Neutrophil (primary cell): ENCODE measurements around the gene SH3GL1.

ENCODE experiments used
- H3K27ac ChIP-seq: fragments of 200-600 bp; sonication (generic); 2 replicates; pipeline ENCODE4 v1.5.1; 2016; ENCODE audit warnings: mild to moderate bottlenecking, moderate library complexity
- H3K27me3 ChIP-seq: fragments of 200-600 bp; sonication (generic); 2 replicates; pipeline ENCODE4 v1.6.0; 2016; ENCODE audit warnings: mild to moderate bottlenecking
- H3K36me3 ChIP-seq: fragments of 200-600 bp; sonication (generic); 2 replicates; pipeline ENCODE4 v1.5.1; 2017
- H3K4me1 ChIP-seq, 2 experiments: fragments of 200-600 bp in 1 of 2; sonication (generic) in 1 of 2; 1 replicate in 1 of 2; 2 replicates in 1 of 2; pipeline versions ENCODE4 v1.5.1 to v1.6.1; 2013 to 2016; ENCODE audit warnings: low read depth in 1 of 2, low read length in 1 of 2, mild to moderate bottlenecking in 1 of 2, moderate library complexity in 1 of 2; ENCODE audit not compliant: control insufficient read depth in 1 of 2, insufficient read depth in 1 of 2
- H3K4me3 ChIP-seq, 2 experiments: fragments of 200-600 bp in 1 of 2; sonication (generic) in 1 of 2; 1 replicate in 1 of 2; 2 replicates in 1 of 2; pipeline ENCODE4 v1.5.1; 2013 to 2016; ENCODE audit warnings: low read depth in 1 of 2, low read length in 1 of 2, mild to moderate bottlenecking in 1 of 2, moderate library complexity in 1 of 2
- H3K9me3 ChIP-seq: fragments of 200-600 bp; sonication (generic); 2 replicates; pipeline ENCODE4 v1.5.1; 2016
- TF ChIP-seq, protein P1 (sequence below): fragments of 200-600 bp; sonication (generic); IDR thresholded peaks from 2 replicates; pipeline ENCODE4 v1.5.1; 2016; ENCODE audit warnings: antibody characterized with exemption

SH3GL1 gene

DNA sequence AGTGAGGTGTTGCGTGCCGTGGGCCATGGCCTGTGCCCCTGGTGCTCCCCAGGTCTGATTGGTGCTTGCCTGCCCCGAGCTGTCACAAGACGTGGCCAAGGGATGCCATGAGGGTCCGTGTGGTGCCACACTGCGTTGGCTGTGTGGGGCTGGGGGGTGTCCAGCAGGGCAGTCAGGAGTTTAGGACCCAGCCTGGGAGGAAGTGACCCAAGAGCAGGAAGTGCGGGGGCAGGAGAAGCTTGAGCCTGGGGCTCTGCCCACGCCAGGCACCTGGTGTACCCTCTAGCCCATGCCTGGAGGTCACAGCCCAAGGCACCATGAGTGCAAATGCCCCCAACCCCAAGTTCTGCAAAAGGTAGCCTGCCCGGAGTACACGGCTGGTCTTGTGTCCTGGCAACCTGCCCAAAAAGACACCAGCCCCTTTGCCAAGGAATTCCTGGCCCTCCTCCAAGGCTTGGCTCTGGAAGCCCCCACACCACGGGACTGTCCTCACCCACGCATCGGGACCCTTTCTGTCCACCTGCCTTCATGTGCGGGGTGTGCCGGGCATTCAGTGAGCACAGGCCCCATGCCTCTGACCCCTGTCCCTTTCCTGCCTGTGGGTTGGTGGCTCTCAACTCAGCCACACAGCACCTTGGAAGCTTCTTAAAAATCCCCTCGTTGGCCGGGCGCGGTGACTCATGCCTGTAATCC, 32.1 kb downstream of the SH3GL1 start:
- peaks cover 45% of the 10 kb centered on the region for H3K36me3 ChIP-seq
- H3K27ac ChIP-seq = peak overlapping the region; percentile 82
- TF ChIP-seq, protein P1, sequence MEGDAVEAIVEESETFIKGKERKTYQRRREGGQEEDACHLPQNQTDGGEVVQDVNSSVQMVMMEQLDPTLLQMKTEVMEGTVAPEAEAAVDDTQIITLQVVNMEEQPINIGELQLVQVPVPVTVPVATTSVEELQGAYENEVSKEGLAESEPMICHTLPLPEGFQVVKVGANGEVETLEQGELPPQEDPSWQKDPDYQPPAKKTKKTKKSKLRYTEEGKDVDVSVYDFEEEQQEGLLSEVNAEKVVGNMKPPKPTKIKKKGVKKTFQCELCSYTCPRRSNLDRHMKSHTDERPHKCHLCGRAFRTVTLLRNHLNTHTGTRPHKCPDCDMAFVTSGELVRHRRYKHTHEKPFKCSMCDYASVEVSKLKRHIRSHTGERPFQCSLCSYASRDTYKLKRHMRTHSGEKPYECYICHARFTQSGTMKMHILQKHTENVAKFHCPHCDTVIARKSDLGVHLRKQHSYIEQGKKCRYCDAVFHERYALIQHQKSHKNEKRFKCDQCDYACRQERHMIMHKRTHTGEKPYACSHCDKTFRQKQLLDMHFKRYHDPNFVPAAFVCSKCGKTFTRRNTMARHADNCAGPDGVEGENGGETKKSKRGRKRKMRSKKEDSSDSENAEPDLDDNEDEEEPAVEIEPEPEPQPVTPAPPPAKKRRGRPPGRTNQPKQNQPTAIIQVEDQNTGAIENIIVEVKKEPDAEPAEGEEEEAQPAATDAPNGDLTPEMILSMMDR = no peak
- no peak overlapping the region for H3K4me3 ChIP-seq
- peaks cover 34 to 41% of the 10 kb centered on the region in 2 experiments for H3K4me1 ChIP-seq
- H3K27me3 ChIP-seq = no peaks in the 10 kb centered on the region
- H3K9me3 ChIP-seq = no peaks in the 10 kb centered on the region

GRCh38 chr19:4367781-4368127, 32.6 kb downstream of the SH3GL1 start:
- TF ChIP-seq, protein P1 = no peak
- H3K27ac ChIP-seq = peak overlapping the region; percentile 82
- H3K9me3 ChIP-seq = no peaks in the 10 kb centered on the region
- H3K27me3 ChIP-seq = no peaks in the 10 kb centered on the region
- H3K4me1 ChIP-seq = peaks cover 34 to 40% of the 10 kb centered on the region in 2 experiments
- H3K36me3 ChIP-seq = peaks cover 50% of the 10 kb centered on the region
- H3K4me3 ChIP-seq = no peak overlapping the region

DNA sequence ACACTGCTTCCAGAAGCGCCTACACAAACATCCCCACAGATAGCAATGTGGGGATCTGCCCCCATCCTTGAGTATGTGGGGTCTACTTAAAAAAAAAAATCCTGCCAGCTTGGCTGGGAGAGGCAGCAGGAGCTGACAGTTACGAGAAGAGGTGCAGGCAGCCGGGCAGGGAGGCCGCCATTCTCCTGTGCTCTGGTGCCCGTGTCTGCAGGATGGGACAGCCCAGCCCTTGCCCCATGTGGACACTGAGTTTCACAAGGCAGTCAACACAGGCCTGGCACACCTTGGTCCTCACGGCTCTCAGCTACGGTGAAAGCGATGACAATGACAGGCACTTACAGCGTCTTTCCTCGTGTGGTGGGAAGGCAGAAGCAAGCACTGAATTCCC, 33.0 kb downstream of the SH3GL1 start:
- Histone ChIP-seq H3K4me1 (peaks cover 34 to 40% of the 10 kb centered on the region in 2 experiments), H3K36me3 (peaks cover 55% of the 10 kb centered on the region), H3K4me3 (no peak overlapping the region), H3K27me3 (no peaks in the 10 kb centered on the region), H3K27ac (no peak overlapping the region), H3K9me3 (no peaks in the 10 kb centered on the region)
- TF ChIP-seq, protein P1 = no peak

DNA sequence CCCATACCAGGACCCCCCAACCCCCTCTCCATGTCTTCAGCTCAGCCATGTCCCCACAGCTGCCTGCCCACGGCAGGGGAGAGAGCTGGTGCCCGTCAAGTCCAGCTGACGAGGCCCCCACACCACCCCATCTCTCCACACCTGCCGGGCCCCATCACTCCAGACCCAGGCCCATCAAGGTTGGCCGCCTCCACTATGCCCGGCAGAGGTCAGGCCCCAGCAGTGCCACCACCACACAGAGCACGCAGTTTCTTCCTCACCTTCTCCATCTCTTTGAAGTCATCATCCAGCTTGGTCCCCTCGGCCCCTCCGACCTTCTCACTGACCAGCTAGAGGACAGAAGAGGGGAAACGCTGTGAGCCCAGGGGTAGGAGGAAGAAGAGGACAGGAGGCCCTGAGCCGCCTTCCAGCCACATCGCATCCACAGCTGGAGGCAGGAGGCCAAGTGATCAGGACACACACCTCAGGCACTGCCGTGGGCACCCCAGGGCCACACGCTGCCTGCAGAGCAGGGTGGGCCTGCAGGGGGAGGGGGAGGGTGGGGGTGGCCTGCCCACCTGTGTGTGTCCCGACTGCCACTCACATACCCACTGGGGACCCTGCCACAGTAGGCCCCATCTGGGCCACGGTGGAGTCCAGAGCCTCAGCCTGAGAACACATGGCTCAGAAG, 33.5 kb downstream of the SH3GL1 start:
- Histone ChIP-seq H3K4me1 (peaks cover 34 to 38% of the 10 kb centered on the region in 2 experiments), H3K27me3 (no peaks in the 10 kb centered on the region), H3K27ac (no peak overlapping the region), H3K9me3 (no peaks in the 10 kb centered on the region), H3K36me3 (peaks cover 60% of the 10 kb centered on the region), H3K4me3 (no peak overlapping the region)
- TF ChIP-seq, protein P1 = no peak

GRCh38 chr19:4365791-4366665, 34.3 kb downstream of the SH3GL1 start:
- H3K36me3 ChIP-seq = peaks cover 68% of the 10 kb centered on the region
- H3K4me1 ChIP-seq = peaks cover 30% of the 10 kb centered on the region in 2 experiments
- H3K27me3 ChIP-seq = no peaks in the 10 kb centered on the region
- no peak overlapping the region for H3K4me3 ChIP-seq
- H3K27ac ChIP-seq = no peak overlapping the region
- H3K9me3 ChIP-seq = no peaks in the 10 kb centered on the region
- TF ChIP-seq, protein P1 = no peak
